C4-2B (cell line): ENCODE data around the gene CACNA2D1.

Source experiments
- ZFX ChIP-seq: fragments of 450-650 bp; IDR thresholded peaks from 2 replicates; pipeline ENCODE4 v1.6.1; 2017
- TF ChIP-seq, protein P1 (sequence below): fragments of 450-650 bp; conservative IDR thresholded peaks from 2 replicates; pipeline ENCODE4 v1.5.1; 2017; ENCODE audit warnings: mild to moderate bottlenecking

DNA sequence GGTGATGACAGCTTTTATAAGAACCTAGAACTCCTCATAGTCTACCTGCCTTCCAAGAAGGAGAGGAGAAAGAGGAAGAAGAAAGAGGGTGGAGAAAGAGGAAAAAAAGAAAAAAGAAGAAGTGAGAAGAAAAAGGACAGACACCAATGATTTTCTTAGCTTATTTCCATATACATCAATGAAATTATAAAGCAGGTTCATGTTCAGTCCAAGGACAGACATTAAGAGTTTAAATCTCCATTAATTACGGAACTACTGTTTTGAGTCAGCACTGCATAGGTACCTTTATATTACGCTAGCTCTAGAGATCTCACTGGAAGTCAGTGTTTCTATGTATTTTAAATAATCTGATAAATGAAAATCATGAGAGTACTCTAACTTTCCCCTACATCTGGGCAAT lies 364.8 kb downstream of the CACNA2D1 start:
- TF ChIP-seq, protein P1, sequence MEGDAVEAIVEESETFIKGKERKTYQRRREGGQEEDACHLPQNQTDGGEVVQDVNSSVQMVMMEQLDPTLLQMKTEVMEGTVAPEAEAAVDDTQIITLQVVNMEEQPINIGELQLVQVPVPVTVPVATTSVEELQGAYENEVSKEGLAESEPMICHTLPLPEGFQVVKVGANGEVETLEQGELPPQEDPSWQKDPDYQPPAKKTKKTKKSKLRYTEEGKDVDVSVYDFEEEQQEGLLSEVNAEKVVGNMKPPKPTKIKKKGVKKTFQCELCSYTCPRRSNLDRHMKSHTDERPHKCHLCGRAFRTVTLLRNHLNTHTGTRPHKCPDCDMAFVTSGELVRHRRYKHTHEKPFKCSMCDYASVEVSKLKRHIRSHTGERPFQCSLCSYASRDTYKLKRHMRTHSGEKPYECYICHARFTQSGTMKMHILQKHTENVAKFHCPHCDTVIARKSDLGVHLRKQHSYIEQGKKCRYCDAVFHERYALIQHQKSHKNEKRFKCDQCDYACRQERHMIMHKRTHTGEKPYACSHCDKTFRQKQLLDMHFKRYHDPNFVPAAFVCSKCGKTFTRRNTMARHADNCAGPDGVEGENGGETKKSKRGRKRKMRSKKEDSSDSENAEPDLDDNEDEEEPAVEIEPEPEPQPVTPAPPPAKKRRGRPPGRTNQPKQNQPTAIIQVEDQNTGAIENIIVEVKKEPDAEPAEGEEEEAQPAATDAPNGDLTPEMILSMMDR, result no peak
- no peak for TF ChIP-seq ZFX
